Measurements from ENCODE around the gene FBN1.

GRCh38 chr15:48388910-48389309 is 256.6 kb downstream of the FBN1 start:
- no peak for TF ChIP-seq CTCF (IDR thresholded peaks at IDR 0.05)
- no peak for TF ChIP-seq EP300 (IDR thresholded peaks at IDR 0.05)
- no peak for TF ChIP-seq POLR2AphosphoS5 (IDR thresholded peaks at IDR 0.05)
- TF ChIP-seq POLR2A (IDR thresholded peaks at IDR 0.05), result no peak

All from sigmoid colon (tissue), 4 donors.